LoVo (cell line): Measurements from ENCODE around the gene CCDC40.
"Not testable (repeated sequence)": the region's sequence is repeated elsewhere in the genome, so short reads cannot be mapped to it uniquely, and the experiment has no call there.

ENCODE experiments used
- DNase-seq: peaks from one replicate; pipeline ENCODE4 v3.0.0-alpha.2; 2016; ENCODE audit warnings: low spot score

Gene CCDC40

DNA sequence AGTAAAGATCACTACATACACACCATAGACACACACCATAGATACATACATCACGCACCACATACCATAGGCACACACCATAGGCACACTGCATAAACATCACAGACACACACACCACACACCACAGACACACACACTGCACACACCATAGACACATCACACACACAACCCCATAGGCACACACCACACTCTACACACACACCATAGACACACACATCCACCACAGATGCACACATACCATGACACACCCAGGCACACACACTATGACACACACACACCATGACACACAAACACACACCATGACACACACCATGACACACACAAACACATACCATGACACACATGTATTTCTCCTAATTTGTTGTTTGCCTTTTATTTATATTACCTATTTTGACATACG is 14.8 kb upstream of the CCDC40 start:
- no peak for DNase-seq

DNA sequence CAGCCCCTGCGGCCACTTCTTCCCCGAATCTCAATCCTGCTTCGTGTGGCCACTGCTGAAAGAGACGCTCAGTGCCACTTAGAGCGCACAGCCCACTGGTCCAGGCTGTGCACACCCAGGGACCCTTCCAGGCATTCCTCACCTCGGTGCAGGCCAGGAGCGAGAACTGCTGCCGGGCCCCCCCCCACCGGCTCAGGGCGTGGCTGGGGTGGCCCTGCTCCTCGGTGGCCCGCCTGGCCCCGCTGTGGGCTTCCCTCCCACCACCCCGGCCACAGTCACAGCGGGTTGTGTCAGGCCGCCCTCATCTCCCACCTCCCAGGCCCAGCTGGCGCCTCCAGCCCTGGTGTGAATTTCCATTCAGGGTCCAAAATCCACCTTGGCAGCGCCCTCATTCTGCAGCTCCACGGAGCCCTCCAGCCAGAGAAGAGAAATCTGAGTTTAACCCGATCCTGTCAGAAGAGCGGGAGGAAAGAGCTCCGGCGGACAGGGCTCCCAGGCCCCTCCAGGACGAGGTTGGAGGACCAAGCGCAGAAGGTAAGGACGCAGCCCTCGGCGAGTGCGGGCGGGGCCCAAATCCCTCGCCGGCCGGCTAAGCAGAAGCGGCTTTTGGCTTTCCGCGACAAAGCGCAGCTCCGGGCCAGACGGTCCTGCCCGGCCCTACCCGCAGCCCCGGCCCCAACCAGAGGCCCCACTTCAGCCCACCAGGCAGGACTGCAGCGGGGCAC is 12.8 kb upstream of the CCDC40 start:
- no peak for DNase-seq

DNA sequence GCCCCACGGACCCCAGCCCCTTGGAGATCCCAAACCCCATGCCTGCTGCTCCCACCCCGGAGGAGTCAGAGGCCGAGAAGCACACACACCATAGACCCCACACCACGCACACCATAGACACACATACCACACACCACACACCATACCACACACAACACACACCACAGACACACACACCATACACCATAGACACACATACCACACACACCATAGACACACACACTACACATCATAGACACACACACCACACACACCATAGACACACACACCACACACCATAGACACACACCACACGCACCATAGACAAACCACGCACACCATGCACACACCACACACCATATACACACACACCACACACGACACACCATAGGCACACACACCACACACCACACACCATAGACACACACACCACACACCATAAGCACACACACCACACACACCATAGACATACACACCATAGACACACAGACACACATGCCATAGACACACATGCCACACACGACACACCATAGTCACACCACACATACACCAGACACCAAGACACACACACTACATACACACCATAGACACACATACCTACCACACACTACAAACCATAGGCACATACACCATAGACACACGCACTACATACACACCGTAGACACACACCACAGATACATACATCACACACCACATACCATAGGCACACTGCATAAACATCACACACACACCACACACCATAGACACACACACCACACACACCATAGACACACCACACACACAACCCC is 12.1 kb upstream of the CCDC40 start:
- no peak for DNase-seq

DNA sequence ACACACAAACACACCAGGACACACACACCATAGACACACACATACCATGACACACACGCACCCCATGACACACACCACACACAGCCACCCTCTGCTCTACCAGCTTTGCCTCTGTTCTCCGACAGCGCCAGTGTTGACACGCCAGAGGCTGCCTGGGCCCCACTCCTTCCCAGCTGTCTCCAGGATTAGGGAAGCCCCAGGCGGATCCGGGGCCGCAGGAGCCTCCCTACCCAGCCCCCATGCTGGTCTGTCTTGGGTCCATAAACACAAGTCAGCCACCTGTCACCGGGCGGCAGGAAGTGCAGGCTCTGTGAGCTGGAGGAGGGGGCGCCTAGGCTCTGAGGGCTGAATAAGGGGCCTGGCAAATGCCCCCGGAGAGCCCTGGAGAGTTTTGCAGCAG is 11.3 kb upstream of the CCDC40 start:
- DNase-seq = no peak

DNA sequence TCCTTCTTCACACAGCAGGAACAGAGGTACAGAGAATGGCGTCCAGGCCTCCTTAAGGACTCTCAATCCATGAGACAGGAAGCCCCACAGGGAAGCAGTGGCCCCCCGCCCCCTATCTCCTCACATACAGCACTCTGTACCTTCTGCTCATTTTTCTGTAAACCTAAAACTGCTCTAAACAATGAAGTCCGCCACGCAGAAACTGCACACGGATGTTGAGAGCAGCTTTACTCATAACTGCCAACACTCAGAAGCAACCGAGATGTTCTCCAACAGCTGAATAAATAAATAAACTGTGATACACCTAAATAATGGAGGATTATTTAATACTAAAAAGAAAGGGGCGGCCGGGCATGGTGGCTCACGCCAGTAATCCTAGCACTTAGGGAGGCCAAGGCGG is 10.6 kb upstream of the CCDC40 start:
- no peak for DNase-seq

DNA sequence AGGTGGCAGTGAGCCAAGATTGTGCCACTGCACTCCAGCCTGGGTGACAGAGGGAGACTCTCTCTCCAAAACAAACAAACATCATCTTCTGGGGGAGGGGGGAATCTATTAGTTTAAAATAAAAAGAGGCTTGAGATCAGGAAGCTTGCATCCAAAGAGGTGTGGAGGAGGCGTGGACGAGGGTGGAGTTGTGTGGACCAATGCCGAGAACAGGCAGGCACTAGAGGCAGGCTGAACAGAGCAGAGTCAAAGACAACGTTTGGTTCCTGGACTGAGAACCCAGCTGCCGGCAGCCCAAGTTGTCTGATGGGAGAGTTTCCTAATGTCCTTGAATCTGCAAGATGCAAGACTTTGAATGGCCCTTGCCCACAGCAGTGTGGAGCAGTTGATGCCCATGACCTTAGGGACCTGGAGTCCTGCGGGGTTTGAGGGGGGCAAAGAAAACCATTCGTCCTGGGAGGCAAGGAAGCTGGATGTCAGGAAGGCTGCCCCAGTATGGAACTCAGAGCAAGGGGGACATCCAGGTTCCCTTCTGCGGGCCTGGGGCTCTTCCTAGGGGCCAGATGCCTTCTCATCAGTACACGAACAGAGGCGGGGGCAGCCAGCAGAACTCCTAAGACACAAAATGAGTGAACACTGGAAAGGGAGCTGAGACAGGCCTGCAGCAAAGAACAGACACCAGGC is 9.9 kb upstream of the CCDC40 start:
- DNase-seq = no peak

DNA sequence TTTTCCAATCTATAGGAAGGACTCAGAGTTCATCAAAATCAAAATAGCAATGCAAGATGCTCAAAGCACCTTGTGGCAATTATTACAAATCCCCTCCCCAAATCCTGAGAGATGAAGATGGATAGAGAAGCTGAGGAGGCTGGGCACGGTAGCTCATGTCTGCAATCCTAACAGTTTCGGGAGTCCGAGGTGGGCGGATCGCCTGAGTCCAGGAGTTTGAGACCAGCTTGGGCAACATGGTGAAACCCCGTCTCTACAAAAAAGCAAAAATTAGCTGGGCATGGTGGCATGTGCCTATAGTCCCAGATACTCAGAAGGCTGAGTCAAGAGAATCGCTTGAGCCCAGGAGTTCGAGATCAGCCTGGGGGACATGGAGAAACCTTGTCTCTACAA is 9.4 kb upstream of the CCDC40 start:
- DNase-seq = no peak

DNA sequence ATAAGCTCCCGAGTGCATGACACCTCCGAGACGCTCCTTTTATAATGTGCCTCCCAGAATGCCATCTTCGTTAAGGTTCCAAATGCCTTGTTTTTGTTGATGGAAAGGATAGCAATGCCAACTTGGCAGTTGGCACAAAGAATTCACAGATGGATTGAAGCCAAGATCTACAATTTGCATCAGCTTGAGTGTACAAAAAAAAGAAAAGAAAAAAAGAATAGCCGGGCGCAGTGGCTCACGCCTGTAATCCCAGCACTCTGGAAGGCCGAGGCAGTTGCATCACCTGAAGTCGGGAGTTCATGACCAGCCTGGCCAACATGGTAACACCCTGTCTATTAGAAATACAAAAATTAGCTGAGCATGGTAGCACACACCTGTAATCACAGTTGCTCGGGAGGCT is 8.4 kb upstream of the CCDC40 start:
- DNase-seq = no peak

DNA sequence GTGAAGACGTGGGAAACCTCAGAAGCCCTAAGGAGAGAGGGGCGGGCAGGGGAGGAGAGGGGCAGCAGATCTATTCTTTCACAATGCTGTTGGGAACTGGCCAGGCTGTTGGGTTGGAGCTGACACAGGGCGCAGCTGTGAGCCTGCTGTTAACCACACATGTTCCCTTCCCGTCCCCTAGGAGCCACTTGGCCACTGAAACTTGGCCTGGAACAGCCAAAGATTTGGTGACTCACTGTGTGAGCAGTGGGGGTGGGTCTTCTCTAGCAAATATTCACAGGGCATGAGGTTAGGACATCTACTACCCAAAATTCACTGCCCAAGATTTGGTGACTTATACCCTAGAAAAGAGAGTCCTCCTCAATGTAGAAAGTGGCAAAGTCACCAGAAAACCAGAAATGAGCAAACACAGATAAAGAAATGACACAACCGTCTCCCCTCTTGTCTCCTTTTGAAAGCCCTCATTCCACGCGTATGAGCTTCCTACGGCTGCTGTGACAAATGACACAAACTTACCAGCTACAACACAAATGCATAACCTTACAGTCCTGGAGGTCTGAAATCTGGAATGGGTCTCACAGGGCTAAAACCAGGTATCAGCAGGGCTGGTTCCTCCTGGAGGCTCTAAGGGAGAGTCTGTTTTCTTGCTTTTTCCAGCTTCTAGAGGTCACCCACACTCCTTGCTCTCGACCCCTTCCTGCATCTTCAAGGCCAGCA is 7.0 kb upstream of the CCDC40 start:
- DNase-seq = no peak

DNA sequence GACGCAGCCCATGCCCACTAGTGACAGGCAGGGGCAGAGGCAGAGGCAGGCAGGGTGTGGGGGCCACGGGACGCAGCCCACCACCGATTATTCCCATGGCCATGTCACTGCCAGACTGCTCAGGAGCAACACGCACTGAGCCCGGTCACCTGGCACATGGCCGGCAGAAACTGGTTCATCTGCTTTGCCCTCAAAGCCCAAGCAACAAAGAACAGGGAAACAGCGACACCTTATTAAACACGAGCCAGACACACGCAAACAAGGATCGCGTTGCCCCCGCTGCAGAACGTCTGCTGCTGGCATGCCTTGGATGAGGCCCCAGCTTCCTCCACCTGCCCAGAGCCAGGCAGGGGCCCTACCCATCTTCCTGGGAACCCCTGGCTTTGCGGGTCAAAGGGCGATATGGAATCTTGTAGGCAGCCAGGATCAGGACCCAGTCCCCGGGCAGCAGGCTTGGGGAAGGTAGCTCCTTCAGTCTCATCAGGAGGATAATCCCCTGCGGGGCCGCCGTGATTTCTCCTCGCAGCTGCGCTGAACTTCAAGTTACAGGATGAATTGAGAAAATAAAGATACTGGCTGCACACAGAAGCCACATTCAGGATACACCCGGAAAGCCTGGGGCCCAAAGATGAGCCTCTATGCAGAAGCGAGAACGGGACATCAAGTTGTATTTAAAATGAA is 5.6 kb upstream of the CCDC40 start:
- DNase-seq = no peak

DNA sequence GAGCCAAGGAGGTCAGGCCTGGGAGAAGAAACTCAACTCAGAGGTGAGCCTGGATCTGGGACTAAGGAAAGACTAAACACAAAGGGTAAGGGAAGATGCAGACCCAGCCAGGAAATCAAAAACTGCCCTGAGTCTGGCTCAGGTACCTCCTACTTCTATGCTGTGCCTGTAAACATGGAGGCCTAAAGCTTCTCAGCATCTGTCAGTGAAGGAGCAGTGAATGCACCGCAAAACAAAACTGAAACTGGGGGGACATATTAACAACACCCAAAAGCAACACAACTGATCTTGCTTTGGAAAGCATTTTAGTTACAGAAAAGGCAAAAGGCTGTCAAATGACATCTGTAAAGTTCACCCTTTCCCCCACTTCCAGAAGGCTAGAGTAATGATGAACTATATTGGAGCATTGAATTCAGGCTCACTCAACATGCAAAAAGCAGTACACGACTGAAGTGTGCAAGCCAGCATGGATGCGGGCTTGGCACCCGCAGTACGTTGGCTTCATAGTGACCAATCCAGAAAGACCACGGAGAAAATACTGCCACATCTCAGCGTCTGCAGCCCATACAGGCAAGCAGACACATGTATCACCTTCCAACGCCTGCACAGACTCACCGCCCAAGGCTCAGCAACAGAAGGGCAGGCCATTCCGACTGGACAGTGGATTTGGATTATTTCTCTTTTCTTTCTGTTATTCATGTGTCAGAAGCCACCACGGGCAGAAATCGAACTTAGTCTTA is 4.6 kb upstream of the CCDC40 start:
- DNase-seq = no peak

DNA sequence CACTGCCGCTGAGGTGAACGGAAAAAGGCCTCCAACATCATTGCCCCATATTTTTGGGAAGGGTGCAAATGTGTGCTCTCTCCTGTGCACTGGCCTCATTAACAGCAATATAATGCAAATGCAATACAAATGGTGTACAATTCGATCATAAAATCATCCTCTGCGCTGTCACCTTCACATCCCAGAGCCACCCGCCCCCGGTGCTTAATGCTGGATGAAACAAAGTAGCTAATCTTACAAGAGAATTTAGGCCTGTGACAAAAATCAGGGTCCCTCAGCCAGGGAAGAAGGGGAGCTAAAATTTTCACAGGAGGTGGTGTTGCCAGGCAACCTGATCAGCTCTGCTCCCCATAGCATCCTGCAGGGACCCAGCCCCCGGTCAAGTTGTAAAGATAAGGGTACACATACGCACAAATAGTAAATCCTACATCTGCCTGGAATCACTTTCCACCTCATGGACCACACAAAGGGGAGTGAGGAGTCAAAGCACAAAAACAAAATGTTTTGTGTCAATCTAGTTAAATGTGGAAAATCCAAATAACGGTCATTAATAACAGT is 3.7 kb upstream of the CCDC40 start:
- DNase-seq = no peak

DNA sequence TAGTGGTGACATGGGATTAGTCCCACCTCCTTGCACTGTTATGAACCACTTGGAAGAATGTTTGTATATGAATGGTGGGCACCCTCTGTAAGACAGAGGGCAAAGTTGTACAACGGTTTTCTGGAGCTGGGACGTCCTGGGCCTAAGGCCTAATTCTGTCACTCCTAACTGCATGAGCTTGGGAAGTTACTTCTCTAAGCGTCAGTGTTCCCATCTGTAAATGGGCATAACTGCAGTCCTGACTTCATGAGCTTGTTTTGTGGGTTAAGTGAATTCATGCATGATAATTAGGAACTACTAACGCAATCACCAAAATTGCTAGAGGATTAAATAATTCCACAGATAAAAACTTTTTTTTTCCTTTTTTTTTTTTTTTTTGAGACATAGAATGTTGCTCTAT is 2.6 kb upstream of the CCDC40 start:
- DNase-seq = no peak

DNA sequence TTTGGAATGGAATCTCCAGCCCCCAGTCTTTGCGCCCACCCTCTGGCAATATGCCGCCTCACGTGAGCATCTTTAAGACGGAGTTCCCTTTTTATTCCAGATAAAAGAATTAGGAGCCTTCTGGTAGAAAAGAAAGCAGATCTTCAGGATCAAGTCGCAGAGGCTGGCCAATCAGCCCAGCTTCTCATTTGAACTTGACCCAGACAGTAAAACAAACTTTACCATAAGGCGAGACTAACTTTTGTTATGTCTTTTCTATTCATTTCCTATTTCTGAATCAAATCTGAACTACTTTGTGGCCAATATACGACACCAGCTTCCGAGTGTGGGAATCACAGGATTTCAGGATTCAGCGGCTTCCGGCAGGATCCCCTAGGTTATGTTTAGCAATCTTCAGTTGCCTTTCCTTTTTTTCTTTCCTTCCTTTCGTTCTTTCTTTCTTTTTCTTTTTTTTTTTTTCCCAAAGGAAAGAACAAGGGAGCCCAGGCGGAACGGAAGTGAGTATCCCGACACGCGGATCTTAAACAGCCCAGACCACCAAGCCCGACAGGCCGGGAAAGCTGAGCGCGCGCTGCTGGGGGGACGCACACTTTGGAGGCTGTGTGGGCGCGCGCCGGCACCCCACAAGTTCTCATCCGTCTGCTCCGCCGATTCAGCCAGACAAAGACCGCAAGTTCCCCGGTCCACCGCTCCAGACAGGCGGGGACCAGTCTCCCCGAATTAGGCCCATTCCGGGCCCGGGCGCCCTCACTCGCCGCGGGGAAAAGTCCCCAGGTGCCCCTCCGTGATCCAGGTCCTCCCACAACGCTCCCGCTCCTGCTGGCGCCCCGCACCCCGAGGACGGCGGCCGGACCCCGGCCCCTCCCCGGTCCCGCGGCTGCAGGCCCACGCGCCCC is 1.4 kb upstream of the CCDC40 start:
- no peak for DNase-seq

DNA sequence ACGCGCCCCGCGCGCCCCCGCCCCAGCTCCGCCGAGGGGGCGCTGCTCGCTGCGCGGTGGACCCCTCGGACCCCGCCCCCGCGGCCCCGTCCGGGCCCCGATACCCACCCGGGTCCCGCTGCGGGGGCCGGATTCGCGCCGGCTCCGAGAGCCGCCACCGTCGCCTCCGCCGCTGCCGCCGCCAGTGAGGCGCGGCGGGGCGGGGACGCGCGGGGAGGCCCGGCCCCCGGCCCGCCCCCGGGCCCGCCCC is 830 bp upstream of the CCDC40 start, which contains the start of gene TBC1D16:
Gene TBC1D16, minus strand, starts transcription at position 186 of the 250 bp plus-strand sequence. CDS start 22,325 bp downstream, outside the sequence.
- DNase-seq = no peak

DNA sequence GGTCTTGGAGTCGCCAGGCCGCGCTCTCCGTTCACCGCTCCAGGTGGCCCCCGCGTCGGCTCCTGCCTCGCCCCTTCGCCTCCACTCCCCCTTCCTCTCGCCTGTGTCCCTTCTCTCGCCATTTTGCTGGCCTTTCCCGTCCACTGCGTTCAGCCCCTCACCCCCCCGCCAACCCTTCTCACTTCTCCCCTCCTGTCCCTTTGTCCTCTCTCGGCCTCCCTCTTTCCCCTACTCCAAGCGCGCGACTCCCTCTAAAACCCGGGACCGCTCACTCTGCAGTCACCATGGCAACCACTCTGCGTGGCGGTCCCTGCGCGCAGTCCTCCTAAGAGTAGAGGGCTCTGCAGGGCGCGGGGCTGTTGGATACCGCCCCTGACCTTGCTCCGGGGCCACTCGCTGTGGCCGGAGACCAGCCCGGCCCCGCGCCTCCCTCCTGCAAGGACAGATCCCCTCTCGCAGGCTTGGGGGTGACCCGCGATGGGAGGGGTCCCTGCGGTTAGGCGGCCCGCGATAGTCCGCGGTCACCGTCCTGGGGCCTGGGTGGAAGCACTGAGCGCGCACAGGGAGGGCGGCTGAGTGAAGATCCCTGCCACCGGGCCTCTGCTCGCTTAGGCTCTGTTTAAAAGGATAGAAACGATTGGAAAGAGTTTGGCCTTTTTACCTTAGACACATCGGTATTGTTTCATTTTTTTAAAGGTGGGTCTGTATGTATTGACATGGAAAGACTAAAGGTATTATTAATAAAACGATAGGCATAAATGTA is 454 bp downstream of the CCDC40 start:
- DNase-seq = no peak

DNA sequence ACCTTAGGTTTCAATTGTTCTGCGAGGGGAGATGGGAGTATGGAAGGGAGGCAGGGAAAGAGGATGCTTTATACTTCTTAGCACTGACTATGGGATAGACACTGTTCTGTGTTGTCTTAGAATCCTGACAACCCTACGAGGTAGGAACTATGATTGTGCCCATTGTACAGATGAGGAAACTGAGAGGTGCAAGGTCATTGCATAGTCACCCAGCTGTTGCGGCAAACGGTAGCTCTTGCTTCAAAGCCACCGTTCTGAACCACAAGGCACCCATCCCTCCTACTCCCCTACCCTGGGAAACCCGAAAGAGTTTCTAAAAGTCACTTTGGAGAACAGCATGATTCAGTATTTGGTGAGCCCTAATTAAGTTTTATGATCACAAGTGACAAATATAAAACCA is 7.5 kb downstream of the CCDC40 start:
- DNase-seq = no peak

DNA sequence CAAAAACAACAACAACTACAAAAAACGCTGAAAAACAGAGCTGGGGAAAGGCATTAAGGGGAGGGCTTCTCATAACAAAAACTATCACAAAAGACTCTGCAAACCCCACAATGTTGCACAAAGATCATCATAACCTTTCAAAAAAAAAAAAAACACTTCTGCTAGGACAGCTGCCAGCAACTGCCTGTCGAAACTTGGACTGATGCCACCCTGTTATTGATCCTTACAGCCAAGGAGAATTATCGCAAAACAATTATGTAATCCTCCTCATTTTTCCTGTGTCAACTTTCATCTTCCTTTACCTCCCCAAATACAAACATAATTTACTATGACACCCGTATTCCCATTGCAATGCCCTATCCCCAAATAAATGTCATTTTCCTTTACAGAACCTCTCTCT is 9.3 kb downstream of the CCDC40 start:
- DNase-seq = no peak

DNA sequence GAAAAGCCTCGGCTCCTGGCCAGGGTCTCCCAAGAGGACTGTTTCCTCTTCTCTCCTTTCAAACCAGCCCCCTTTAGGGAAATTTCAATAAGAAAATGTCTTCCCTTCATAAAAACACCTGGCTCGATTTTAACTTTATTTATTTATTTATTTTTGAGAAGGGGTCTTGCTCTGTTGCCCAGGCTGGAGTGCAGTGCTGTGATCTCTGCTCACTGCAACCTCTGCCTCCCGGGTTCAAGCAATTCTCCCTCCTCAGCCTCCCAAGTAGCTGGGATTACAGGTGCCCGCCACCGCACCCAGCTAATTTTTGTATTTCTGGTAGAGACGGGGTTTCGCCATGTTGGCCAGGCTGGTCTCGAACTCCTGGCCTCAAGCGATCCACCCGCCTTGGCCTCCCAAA is 10.3 kb downstream of the CCDC40 start:
- not testable (repeated sequence) for DNase-seq
